ENCODE measurements around the gene EVI2A.

The EVI2A gene

DNA sequence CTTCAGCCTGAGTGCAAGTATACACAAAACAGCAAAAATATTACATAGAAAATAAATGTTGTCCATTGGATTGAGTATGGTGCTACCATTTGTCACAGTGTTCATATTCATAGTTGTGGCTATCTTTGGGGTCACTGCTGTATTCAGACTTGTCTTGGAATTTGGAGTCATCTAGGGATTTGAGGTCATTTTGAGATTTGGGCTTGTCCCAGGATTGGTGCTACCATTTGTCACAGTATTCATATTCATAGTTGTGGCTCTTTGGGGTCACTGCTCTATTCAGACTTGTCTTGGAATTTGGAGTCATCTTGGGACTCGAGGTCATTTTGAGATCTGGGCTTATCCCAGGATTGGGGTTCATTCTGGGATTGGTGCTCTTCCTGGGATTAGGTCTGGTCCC is 49.2 kb downstream of the EVI2A start:
- DNase-seq (no peak), ATAC-seq (ENCODE audit: insufficient read depth, low read depth) (no peak)
- Histone ChIP-seq H3K4me3 (ENCODE audit: low read depth in 1 of 2, low read length in 2 of 2) (no peak overlapping the region), H2AFZ (ENCODE audit: low read depth, low read length) (no peak overlapping the region), H3K79me2 (ENCODE audit: insufficient read depth, low read length) (no peaks in the 10 kb centered on the region), H3K27me3 (ENCODE audit: insufficient read depth, low read length, poor library complexity) (no peaks in the 10 kb centered on the region), H3K4me1 (ENCODE audit: insufficient read depth, low read length) (no peaks in the 10 kb centered on the region), H3K36me3 (ENCODE audit: insufficient read depth, low read length) (peaks cover 66% of the 10 kb centered on the region), H3K9ac (ENCODE audit: low read depth, low read length) (no peak overlapping the region), H4K20me1 (ENCODE audit: insufficient read depth, low read length) (no peaks in the 10 kb centered on the region), H3K27ac (ENCODE audit: low read length) (no peak overlapping the region), H3K4me2 (ENCODE audit: insufficient read depth, low read length) (no peak overlapping the region), H3K9me3 (ENCODE audit: insufficient read depth, low read length, severe bottlenecking) (no peaks in the 10 kb centered on the region)
- no peak for TF ChIP-seq EZH2 (IDR thresholded peaks at IDR 0.05; ENCODE audit: borderline replicate concordance, low read depth, low read length, severe bottlenecking)
- no peak for TF ChIP-seq CTCF (IDR thresholded peaks at IDR 0.05; ENCODE audit: borderline replicate concordance, extremely low read depth, low read length, poor library complexity, severe bottlenecking)

GRCh38 chr17:31269578-31269983 is 51.8 kb downstream of the EVI2A start:
- no peak overlapping the region for H3K4me3 ChIP-seq (ENCODE audit: low read depth in 1 of 2, low read length in 2 of 2)
- H3K79me2 ChIP-seq (ENCODE audit: insufficient read depth, low read length): no peaks in the 10 kb centered on the region
- no peaks in the 10 kb centered on the region for H3K4me1 ChIP-seq (ENCODE audit: insufficient read depth, low read length)
- no peaks in the 10 kb centered on the region for H4K20me1 ChIP-seq (ENCODE audit: insufficient read depth, low read length)
- H3K27ac ChIP-seq (ENCODE audit: low read length): no peak overlapping the region
- H3K9me3 ChIP-seq (ENCODE audit: insufficient read depth, low read length, severe bottlenecking): no peaks in the 10 kb centered on the region
- H3K4me2 ChIP-seq (ENCODE audit: insufficient read depth, low read length): no peak overlapping the region
- no peak overlapping the region for H3K9ac ChIP-seq (ENCODE audit: low read depth, low read length)
- no peak for TF ChIP-seq CTCF (IDR thresholded peaks at IDR 0.05; ENCODE audit: borderline replicate concordance, extremely low read depth, low read length, poor library complexity, severe bottlenecking)
- no peak for TF ChIP-seq EZH2 (IDR thresholded peaks at IDR 0.05; ENCODE audit: borderline replicate concordance, low read depth, low read length, severe bottlenecking)
- no peak overlapping the region for H2AFZ ChIP-seq (ENCODE audit: low read depth, low read length)
- ATAC-seq (ENCODE audit: insufficient read depth, low read depth) (no peak), DNase-seq (no peak)
- no peaks in the 10 kb centered on the region for H3K27me3 ChIP-seq (ENCODE audit: insufficient read depth, low read length, poor library complexity)
- peaks cover 72% of the 10 kb centered on the region for H3K36me3 ChIP-seq (ENCODE audit: insufficient read depth, low read length)

- H3K4me1 ChIP-seq (ENCODE audit: insufficient read depth, low read length): no peaks in the 10 kb centered on the region
- no peaks in the 10 kb centered on the region for H4K20me1 ChIP-seq (ENCODE audit: insufficient read depth, low read length)
- H3K36me3 ChIP-seq (ENCODE audit: insufficient read depth, low read length): peaks cover 69% of the 10 kb centered on the region
- no peaks in the 10 kb centered on the region for H3K27me3 ChIP-seq (ENCODE audit: insufficient read depth, low read length, poor library complexity)
- no peak for DNase-seq
- TF ChIP-seq EZH2 (IDR thresholded peaks at IDR 0.05; ENCODE audit: borderline replicate concordance, low read depth, low read length, severe bottlenecking) (no peak), CTCF (IDR thresholded peaks at IDR 0.05; ENCODE audit: borderline replicate concordance, extremely low read depth, low read length, poor library complexity, severe bottlenecking) (no peak)
- no peaks in the 10 kb centered on the region for H3K79me2 ChIP-seq (ENCODE audit: insufficient read depth, low read length)
- no peak overlapping the region for H3K27ac ChIP-seq (ENCODE audit: low read length)
- H3K9me3 ChIP-seq (ENCODE audit: insufficient read depth, low read length, severe bottlenecking): no peaks in the 10 kb centered on the region
- H3K9ac ChIP-seq (ENCODE audit: low read depth, low read length): no peak overlapping the region
- no peak overlapping the region for H2AFZ ChIP-seq (ENCODE audit: low read depth, low read length)
- H3K4me2 ChIP-seq (ENCODE audit: insufficient read depth, low read length): no peak overlapping the region
- no peak for ATAC-seq (ENCODE audit: insufficient read depth, low read depth)
- no peak overlapping the region for H3K4me3 ChIP-seq (ENCODE audit: low read depth in 1 of 2, low read length in 2 of 2)
Observed at GRCh38 chr17:31269036-31269577, 52.3 kb downstream of the EVI2A start.
